ENCODE data around the gene SAFB2.
A peak's percentile ranks its signal among the peaks of the same experiment; 100 is the strongest.

The SAFB2 gene

DNA sequence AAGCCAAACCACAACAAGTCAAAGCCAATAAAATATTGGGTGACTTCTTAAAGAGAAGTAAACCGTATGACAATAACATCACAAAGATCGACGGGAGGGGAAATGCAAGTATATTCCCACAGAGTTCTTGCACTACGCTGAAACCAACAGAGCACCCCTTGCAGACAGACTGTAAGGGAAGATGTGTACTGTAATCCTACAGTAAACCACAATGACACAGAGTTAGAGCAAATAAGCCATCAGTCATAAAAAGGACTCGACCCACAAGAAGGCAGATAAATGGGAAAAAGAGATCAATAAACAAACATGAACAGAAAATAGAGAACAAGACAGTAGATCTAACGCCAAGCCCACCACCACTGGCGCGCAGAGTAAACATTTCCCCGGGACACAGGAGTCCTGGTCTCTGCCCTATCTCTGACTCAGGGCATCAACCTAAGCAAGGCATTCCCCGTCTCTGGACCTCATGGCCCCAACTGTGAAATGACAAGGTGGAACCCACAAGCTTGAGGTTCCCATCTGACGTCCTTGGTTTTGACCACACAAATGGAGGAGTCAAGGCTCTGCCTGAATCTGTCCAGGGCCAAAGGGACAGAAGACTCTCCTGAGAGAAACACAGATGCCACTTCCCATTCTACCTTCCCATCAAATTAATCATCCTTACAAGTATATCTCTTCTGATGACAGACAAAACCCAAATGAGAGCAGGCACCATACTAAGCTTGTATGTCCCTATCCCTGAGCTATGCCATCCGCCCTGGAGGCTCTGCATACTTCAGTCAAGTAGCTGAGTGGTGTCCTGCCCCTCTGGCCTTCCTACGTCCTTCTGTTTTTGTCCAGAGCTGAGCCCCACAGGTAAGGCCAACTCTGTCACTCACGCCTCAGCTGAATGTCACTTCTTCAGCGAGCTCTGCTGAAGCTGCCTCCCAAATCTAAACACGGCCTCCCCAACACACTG lies 15.0 kb downstream of the SAFB2 start:
- DNase-seq (ENCODE audit: low read depth in 2 of 2): no peak

DNA sequence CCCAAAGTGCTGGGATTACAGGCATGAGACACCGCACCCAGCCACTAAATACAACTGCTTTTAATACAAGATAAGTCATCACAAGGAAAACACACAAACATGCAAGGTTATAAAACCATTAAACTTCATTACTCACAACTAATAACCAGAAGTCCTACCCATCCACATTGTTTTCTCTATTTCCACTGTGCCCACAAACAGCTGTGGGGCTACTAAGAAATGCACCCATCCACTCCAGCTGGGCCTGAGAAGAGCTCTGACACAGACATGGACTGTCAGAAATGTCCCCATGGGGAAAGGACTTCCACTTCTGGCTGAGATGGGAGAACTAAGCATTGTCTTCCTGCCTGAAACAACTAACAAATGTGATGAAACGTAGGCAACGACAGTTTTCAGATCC lies 17.2 kb downstream of the SAFB2 start:
- DNase-seq (ENCODE audit: low read depth in 2 of 2): no peak

DNA sequence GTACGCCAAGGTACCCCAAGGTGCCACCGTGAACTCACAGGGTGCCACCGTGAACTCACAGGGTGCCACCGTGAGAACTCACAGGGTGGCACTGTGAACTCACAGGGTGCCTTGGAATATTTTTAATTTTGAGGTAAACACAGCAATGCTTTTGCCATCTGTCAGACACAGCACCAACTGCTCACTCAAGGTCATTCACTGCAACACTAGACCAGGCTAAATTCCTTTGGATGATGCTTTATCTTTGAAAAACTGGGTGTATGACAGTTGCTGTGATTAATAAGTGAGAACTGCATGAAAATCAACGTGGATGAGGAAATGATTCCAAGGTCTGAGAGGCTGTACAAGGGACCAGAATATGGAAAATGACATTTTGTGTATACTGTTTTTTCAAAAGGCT lies 18.9 kb downstream of the SAFB2 start:
- DNase-seq (ENCODE audit: low read depth in 2 of 2): no peak

GRCh38 chr19:5600797-5601196 lies 21.8 kb downstream of the SAFB2 start:
- DNase-seq (ENCODE audit: low read depth in 2 of 2): no peak

DNA sequence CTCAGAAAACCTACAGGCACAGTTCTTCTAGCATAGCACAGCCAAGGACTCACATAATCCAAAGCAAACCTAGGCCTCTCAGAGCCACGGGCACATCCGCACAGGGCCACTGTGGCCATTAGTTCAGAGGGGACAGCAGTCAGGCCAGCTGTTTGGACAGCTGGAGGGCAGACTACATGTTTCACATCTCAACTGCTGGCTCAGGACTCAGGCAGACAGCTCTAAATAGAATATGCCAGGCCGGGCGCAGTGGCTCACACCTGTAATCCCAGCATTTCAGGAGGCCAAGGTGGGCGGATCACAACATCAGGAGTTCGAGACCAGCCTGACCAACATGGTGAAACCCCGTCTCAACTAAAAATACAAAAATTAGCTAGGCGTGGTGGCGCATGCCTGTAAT lies 26.8 kb downstream of the SAFB2 start:
- DNase-seq (ENCODE audit: low read depth in 2 of 2): no peak

DNA sequence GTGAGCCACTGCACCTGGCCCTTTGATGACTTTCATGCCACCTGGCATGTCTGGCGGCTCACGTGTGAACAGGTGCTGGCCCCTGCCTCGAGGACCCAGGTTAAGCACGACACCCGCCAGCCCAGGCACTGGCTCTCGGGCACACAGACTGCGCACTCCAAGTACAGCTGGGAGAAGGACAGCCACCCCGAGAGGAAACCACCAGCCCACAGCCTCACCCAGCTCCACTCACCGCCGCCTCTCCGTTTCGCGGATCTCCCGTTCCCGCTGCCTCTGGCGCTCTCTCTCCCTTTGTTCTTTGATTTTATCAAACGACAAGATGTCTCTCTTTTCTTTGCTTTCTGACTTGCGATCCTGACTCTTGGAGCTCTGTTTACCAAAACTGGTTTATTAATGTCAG lies 27.4 kb downstream of the SAFB2 start:
- DNase-seq (ENCODE audit: low read depth in 2 of 2): no peak

DNA sequence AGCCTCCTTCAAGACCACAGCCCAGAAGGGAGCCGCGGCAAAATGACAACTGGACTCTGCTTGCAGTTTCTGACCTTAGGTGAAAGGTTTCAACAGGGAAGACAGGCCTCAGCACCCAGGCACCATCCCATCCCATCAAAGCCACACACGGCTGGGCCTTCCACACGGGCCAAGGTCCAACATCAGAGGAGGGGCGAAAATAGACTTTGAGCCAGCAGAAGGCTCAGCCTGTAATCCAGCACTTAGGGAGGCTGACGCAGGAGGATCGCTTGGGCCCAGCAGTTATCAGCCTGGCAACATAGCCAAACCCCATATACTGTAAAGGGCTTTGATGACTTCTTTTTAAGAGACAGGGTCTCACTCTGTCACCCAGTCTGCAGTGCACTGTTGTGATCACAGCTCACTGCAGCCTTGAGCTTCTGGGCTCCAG lies 28.0 kb downstream of the SAFB2 start:
- no peak for DNase-seq (ENCODE audit: low read depth in 2 of 2)

DNA sequence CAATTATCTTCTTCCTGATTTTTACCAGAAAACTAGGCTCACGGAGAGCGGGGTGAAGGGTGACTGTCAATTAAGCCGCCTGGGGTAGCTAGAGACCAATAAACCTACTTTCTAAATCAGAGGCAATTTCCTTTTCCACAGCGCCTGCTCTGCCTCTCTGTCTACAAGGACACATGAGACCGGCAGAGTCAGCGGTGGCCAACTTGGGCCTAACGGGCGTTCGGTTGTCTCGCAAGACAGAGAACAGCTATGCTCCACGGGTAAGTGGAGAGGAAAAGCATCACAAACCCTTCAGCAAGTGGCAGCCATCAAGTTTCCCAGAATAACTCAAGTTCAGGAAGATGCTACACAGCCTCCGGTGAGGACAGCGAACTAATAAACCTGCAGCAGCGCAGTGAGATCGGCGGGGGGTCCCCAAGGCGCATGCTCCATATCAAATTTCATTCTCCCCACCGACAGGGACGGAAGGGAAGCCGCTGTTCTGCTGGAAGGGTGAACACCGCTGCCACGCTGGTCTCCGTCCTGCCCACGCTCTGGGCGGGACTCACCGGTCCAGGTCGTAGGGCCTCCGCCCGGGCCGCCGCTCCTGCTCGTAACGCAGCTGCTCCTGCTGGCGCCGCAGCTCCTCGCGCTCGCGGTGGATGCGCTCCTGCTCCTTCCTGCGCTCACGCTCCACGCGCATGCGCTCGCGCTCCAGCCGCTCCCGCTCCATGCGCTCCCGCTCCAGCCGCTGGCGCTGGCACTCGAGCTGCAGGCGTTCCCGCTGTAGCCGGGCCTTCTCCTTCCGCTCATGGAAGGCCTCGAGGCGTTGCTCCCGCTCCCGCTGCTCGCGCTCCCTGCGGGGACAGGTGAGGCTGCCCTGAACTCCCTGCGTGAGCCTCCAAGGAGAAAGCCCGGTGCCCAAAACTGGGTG lies 29.0 kb downstream of the SAFB2 start:
- no peak for DNase-seq (ENCODE audit: low read depth in 2 of 2)

- DNase-seq (ENCODE audit: low read depth in 2 of 2): no peak
Measured at GRCh38 chr19:5592531-5593342, 29.8 kb downstream of the SAFB2 start.

DNA sequence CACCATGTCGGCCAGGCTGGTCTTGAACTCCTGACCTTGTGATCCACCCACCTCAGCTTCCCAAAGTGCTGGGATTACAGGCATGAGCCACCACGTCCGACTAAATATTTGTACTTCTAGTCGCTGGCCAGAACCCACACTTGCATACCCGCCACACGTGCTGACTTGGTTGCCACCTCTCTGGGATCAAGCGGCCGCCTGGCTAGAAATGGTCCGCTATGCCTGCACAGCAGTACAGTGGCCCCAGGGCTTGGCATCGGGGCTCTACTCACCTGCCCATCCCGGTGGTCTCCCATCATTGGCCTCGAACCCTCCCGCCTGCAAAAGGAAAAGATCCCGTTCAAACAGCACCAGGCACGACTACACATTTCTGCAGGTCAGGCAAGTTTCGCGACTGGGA lies 31.1 kb downstream of the SAFB2 start:
- no peak for DNase-seq (ENCODE audit: low read depth in 2 of 2)

DNA sequence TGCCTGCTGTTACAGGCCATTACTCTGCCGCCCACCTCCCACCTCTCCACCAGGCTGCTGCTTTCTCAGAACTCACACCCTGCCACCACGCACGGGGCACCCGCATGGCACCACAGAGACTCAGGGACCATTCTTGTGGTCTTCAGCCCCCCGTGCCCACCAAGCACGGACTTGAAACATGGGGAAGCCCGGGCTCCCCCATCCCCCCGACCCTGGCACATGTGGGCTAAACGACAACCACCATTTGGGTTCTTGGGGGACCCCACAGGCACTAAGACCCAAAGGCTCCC lies 31.8 kb downstream of the SAFB2 start:
- DNase-seq (ENCODE audit: low read depth in 2 of 2): no peak

DNA sequence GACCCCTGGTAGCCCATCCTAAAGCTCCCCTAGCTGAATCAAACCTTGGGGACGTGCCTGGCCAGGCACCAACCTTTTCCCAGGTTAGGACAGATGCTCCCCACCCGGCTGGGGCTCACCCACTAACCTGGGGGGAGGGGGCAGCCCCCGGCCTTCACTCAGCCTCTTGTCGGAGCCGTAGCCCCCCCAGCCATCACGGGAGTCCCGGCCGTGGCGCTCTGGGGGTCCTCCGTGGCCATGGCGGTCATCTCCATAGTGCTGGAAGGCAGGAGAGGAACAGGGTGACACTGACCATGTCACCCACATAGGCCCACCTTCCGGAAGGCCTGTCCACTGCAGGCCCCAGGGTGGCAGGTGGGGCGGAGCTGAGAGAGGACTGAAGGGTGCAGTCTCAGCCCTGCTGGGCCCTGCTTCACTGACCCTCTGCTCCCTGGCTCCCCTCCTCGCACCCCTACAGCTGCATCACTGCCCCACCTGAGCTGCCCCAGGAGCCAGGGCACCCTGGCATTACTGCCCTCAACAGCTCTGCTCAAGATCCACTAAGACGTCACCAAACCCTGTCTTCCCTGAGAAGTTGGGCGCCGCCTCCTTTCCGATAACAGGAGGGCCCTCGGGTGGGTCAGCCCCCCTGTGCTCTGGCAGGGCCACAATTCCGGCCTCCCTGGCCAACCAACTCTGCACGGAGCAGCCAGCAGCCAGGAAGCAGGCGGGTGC lies 32.3 kb downstream of the SAFB2 start:
- DNase-seq (ENCODE audit: low read depth in 2 of 2): no peak

GRCh38 chr19:5588906-5589676 lies 33.5 kb downstream of the SAFB2 start:
- no peak for DNase-seq (ENCODE audit: low read depth in 2 of 2)

DNA sequence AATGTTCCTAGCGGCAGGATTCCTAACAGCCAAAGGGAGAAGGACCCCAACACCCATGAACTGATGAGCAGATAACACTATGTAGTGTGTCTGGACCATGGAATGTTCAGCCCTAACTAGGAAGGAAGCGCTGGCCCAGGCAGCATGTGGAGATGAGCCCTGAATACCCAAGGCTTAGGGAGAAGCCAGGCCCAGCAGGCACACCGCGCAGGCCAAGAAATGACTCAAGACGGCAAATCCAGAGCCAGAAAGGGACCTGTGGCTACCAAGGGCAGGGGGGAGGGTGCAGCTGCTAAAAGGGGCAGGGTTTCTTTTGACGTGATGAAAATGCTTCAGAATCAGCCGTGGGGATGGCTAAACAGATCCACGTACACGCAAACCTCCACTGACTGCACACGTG lies 34.1 kb downstream of the SAFB2 start:
- no peak for DNase-seq (ENCODE audit: low read depth in 2 of 2)

DNA sequence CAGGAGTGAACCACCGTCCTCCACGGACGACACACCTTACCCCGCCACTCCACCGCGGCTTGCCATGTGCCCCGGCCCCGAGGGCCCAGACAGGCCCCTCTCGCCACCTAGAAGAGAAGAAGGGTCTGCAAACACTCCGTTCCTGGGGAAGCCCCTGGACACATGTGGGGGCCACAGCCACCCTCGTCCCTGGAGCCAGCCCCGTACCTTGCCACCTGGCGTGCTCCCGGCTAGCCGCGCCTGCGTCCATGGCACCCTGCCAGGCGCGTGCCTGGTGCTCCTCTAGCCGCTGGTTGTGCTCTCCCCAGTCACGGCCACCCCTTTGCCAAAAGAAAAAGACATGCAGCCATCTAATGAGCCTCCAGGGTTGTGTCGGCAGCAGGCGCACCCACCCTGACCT lies 34.9 kb downstream of the SAFB2 start:
- no peak for DNase-seq (ENCODE audit: low read depth in 2 of 2)

- DNase-seq (ENCODE audit: low read depth in 2 of 2): no peak
Measured at GRCh38 chr19:5587071-5587455, 35.5 kb downstream of the SAFB2 start.

DNA sequence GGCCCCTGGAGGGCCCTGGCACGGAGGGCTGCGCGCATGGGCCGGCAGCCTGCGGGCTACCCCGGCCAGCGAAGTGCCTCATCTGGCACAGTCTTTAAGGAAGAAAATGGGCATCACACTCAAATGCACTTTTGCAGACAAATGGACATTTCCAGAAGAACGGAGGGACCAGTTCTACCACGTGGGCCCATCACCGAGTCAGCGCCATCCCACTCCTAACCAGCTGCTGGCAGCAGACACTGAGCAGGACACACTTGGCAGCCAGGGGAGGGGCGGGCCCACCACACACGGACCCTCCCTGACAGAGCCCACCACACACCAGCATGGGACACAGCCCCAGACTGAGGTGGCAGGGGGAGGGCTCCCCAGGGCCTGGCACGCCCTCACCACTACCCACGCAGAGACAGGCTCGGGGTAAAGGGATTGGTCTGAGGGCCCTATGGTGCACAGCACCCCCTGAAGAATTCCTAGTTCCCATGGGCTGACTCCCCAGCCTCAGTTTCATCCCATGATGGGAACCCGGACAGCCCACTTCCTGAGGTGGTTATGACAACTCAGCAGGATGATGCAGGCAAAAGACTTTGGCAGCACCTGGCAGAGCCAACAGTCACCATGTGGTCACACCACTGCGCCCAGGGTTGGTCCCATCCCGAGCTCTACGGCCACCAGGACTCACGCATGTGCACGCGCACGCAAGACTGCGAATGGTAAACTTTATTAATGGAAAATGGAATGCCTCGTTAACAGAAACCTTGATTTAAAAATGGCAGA lies 36.1 kb downstream of the SAFB2 start:
- no peak for DNase-seq (ENCODE audit: low read depth in 2 of 2)

DNA sequence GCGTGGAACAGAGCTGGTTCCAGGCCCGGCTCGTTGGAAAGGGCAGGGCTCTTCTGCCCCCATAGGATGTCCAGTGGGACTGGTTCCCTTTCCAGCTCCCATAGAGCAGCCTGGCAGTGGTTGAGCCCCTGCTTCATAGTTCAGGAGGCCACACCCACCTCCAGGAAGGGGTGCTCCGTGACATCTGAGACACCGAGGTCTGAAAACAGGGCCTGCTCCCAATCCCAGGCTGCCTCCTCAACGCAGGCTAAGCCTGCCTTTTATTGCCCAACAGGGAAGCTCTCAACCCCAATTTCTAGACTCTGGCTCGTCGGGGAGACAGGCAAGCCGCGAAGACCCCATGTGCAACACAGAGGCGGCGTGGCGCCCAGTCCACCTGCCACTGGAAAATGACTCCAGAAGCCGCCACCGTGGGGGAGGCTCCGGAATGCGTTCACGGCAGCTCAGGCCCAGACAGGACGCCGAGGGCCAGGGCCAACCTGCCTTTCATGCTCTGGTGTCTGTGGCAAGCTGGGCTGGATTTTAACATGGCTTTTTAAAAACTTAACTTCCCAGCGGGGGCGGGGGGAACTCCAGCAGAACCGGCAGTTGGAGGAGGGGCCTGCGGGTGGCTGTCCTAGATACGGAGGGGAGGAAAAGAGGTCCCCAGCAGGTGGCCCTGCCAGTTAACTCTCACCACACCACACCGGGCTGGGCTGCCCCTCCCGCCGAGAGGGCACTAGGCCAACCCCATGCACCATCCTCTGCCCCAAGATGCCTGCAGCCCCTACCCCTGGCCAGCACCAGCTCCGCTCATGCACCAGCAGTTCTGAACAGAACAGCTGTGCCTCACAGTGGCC lies 36.9 kb downstream of the SAFB2 start:
- peak in 1 of 2 donors; percentile 28 for DNase-seq (ENCODE audit: low read depth in 2 of 2)

- no peak for DNase-seq (ENCODE audit: low read depth in 2 of 2)
Measured at GRCh38 chr19:5580161-5580571, 42.4 kb downstream of the SAFB2 start.

Measured in stimulated activated CD4-positive, alpha-beta T cell treated with anti-CD3 and anti-CD28 coated beads, Interleukin-15, amount 100 ng/mL, for 48 hours (primary cell).